HFF-Myc (cell line): Measurements from ENCODE around the gene ZMIZ2.
A peak's percentile ranks its signal among the peaks of the same experiment; 100 is the strongest.

Source experiments
- DNase-seq: peaks from one replicate; pipeline ENCODE4 v3.0.0-alpha.2; 2011; ENCODE audit warnings: low read depth; ENCODE audit errors: extremely low read depth
- H3K4me3 ChIP-seq: replicated peaks from 2 replicates; pipeline ENCODE4 v1.5.1; 2011; ENCODE audit warnings: low read depth, mild to moderate bottlenecking, control low read depth, low read length
- CTCF ChIP-seq: IDR thresholded peaks from 2 replicates; pipeline ENCODE4 v1.5.1; 2012; ENCODE audit warnings: mild to moderate bottlenecking, low read depth, low read length, control low read depth; ENCODE audit errors: missing control alignments

The ZMIZ2 gene

GRCh38 chr7:44787762-44788161, 39.1 kb downstream of the ZMIZ2 start:
- H3K4me3 ChIP-seq, result no peak overlapping the region
- TF ChIP-seq CTCF, result no peak
- DNase-seq, result no peak

- no peak overlapping the region for H3K4me3 ChIP-seq
- DNase-seq, result no peak
- no peak for TF ChIP-seq CTCF
These were observed 41.3 kb downstream of the ZMIZ2 start for GRCh38 chr7:44789990-44790389.

- no peak for TF ChIP-seq CTCF
- no peak overlapping the region for H3K4me3 ChIP-seq
- DNase-seq, result no peak
These were observed 42.9 kb downstream of the ZMIZ2 start for GRCh38 chr7:44791278-44792219.

GRCh38 chr7:44793919-44794318, 45.3 kb downstream of the ZMIZ2 start:
- TF ChIP-seq CTCF, result no peak
- no peak overlapping the region for H3K4me3 ChIP-seq
- DNase-seq, result no peak

- DNase-seq, result no peak
- no peak for TF ChIP-seq CTCF
- H3K4me3 ChIP-seq, result no peak overlapping the region
These were observed 45.7 kb downstream of the ZMIZ2 start for GRCh38 chr7:44794331-44794730.

GRCh38 chr7:44796034-44796503, 47.4 kb downstream of the ZMIZ2 start:
- H3K4me3 ChIP-seq, result peak overlapping the region; percentile 99
- no peak for DNase-seq
- no peak for TF ChIP-seq CTCF
